ENCODE results near the gene ARMCX5. TPM values are rescaled to one million over a fixed set of nuclear protein-coding genes. Genes with fewer than 3 reads are reported as not detected.

Gene ARMCX5
- total RNA-seq, 1 donor from 2014 or later: 9.5 TPM

DNA sequence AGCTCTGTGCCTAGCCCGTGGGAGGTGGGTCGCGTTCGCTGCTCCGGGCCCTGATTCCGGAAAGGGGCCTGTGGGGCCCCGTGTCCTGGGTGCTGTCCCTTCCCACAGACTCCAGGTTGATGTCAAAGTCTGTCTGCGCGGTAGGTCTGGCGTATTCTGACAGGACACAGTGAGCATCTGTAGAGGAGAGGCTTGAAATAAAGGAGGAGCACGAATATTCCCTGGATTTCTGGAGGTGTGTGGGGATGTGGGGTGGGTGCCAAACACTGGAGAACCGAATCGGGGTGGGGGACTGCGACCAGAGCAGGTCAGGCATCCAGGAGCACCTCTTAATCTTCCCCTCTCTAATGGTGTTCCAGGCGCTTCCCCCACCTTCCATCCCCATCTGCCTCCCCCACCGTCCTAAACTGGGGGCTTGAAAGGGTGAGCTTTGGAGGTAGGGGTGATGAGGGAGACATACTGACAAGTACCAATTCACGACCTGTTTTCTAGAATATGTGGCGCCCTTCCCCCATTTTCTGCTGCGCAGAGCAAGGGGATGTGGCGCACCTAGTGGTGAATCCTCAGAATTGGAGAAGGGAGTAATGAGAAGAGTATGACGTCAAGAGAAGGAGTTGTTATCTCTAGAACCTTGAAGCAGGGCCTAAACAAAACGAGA is 52.8 kb downstream of the ARMCX5 start:
- Mint-ChIP-seq H3K4me3 (ENCODE audit: unreplicated experiment) (peak overlapping the region; percentile 81), H3K36me3 (ENCODE audit: low read depth, unreplicated experiment) (peaks cover 4% of the 10 kb centered on the region), H3K27ac (ENCODE audit: unreplicated experiment) (no peak overlapping the region), H3K27me3 (ENCODE audit: unreplicated experiment) (peaks cover 5% of the 10 kb centered on the region), H3K4me1 (ENCODE audit: unreplicated experiment) (peaks cover 13% of the 10 kb centered on the region), H3K9me3 (ENCODE audit: unreplicated experiment) (no peaks in the 10 kb centered on the region)
- TF ChIP-seq, protein P1, sequence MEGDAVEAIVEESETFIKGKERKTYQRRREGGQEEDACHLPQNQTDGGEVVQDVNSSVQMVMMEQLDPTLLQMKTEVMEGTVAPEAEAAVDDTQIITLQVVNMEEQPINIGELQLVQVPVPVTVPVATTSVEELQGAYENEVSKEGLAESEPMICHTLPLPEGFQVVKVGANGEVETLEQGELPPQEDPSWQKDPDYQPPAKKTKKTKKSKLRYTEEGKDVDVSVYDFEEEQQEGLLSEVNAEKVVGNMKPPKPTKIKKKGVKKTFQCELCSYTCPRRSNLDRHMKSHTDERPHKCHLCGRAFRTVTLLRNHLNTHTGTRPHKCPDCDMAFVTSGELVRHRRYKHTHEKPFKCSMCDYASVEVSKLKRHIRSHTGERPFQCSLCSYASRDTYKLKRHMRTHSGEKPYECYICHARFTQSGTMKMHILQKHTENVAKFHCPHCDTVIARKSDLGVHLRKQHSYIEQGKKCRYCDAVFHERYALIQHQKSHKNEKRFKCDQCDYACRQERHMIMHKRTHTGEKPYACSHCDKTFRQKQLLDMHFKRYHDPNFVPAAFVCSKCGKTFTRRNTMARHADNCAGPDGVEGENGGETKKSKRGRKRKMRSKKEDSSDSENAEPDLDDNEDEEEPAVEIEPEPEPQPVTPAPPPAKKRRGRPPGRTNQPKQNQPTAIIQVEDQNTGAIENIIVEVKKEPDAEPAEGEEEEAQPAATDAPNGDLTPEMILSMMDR (IDR thresholded peaks at IDR 0.05; ENCODE audit: unreplicated experiment): no peak
- peak; percentile 20 for DNase-seq (ENCODE audit: low spot score)

Other genes starting within 250 kb of the ARMCX5 start
- 1.5 TPM for gene NXF2B, start 159.5 kb upstream of the ARMCX5 start, total RNA-seq (ENCODE audit: unreplicated experiment)
- 2.0 TPM for gene TCP11X2, start 127.7 kb upstream of the ARMCX5 start, total RNA-seq (ENCODE audit: unreplicated experiment)
- gene TMSB15A, start 82.8 kb upstream of the ARMCX5 start, total RNA-seq (ENCODE audit: unreplicated experiment): 11.2 TPM
- 3.9 TPM for gene GPRASP1, start 52.0 kb downstream of the ARMCX5 start, total RNA-seq (ENCODE audit: unreplicated experiment)
- 17.3 TPM for gene GPRASP2, start 112.9 kb downstream of the ARMCX5 start, total RNA-seq (ENCODE audit: unreplicated experiment)
- gene GPRASP3, start 121.2 kb downstream of the ARMCX5 start, total RNA-seq (ENCODE audit: unreplicated experiment): 10.5 TPM